ENCODE measurements around the gene ATP8B3. TPM values are rescaled to one million over a fixed set of nuclear protein-coding genes. Genes with fewer than 3 reads are reported as not detected.

The ATP8B3 gene
- total RNA-seq, 6 experiments from 2014 or later: 4.9 to 8.8 (median 7.6) TPM

- Mint-ChIP-seq H3K4me3 (no peak overlapping the region), H3K36me3 (ENCODE audit: low read depth) (peaks cover 8% of the 10 kb centered on the region), H3K27me3 (ENCODE audit: insufficient read depth) (peaks cover 4% of the 10 kb centered on the region), H3K27ac (no peak overlapping the region), H3K4me1 (ENCODE audit: low read depth) (peaks cover 24% of the 10 kb centered on the region), H3K9me3 (no peaks in the 10 kb centered on the region)
- TF ChIP-seq CTCF (IDR thresholded peaks at IDR 0.05): no peak
- no peak for DNase-seq
Observed at GRCh38 chr19:1845125-1845515, 33.0 kb upstream of the ATP8B3 start.

- no peak overlapping the region for H3K4me3 Mint-ChIP-seq
- H3K9me3 Mint-ChIP-seq: no peaks in the 10 kb centered on the region
- H3K27ac Mint-ChIP-seq: no peak overlapping the region
- peaks cover 20% of the 10 kb centered on the region for H3K4me1 Mint-ChIP-seq (ENCODE audit: low read depth)
- H3K36me3 Mint-ChIP-seq (ENCODE audit: low read depth): peaks cover 5% of the 10 kb centered on the region
- no peak for TF ChIP-seq CTCF (IDR thresholded peaks at IDR 0.05)
- H3K27me3 Mint-ChIP-seq (ENCODE audit: insufficient read depth): peaks cover 4% of the 10 kb centered on the region
- DNase-seq: no peak
Observed at GRCh38 chr19:1844513-1845124, 32.5 kb upstream of the ATP8B3 start.

- H3K27ac Mint-ChIP-seq: no peak overlapping the region
- H3K4me3 Mint-ChIP-seq: no peak overlapping the region
Observed at GRCh38 chr19:1843646-1844394, 31.7 kb upstream of the ATP8B3 start.

GRCh38 chr19:1843116-1843515 lies 31.0 kb upstream of the ATP8B3 start:
- DNase-seq: no peak
- H3K4me3 Mint-ChIP-seq: no peak overlapping the region
- peaks cover 4% of the 10 kb centered on the region for H3K27me3 Mint-ChIP-seq (ENCODE audit: insufficient read depth)
- H3K4me1 Mint-ChIP-seq (ENCODE audit: low read depth): peaks cover 20% of the 10 kb centered on the region
- peaks cover 5% of the 10 kb centered on the region for H3K36me3 Mint-ChIP-seq (ENCODE audit: low read depth)
- no peaks in the 10 kb centered on the region for H3K9me3 Mint-ChIP-seq
- no peak overlapping the region for H3K27ac Mint-ChIP-seq
- TF ChIP-seq CTCF (IDR thresholded peaks at IDR 0.05): no peak

More at GRCh38 chr19:1843646-1844394, 31.7 kb upstream of the ATP8B3 start:
- Mint-ChIP-seq H3K27me3 (ENCODE audit: insufficient read depth) (peaks cover 4% of the 10 kb centered on the region), H3K4me1 (ENCODE audit: low read depth) (peaks cover 20% of the 10 kb centered on the region), H3K36me3 (ENCODE audit: low read depth) (peaks cover 5% of the 10 kb centered on the region), H3K9me3 (no peaks in the 10 kb centered on the region)
- DNase-seq: no peak
- TF ChIP-seq CTCF (IDR thresholded peaks at IDR 0.05): peak; percentile 52

- Mint-ChIP-seq H3K9me3 (no peaks in the 10 kb centered on the region), H3K36me3 (ENCODE audit: low read depth) (peaks cover 5% of the 10 kb centered on the region), H3K4me3 (no peak overlapping the region), H3K27me3 (ENCODE audit: insufficient read depth) (peaks cover 1% of the 10 kb centered on the region; the same call in 1 of the 2 replicates), H3K4me1 (ENCODE audit: low read depth) (peaks cover 7% of the 10 kb centered on the region), H3K27ac (0 out of 2 replicates have a peak overlapping the region, but pooled peaks have one; percentile 26)
- DNase-seq: no peak
- no peak for TF ChIP-seq CTCF (IDR thresholded peaks at IDR 0.05)
Observed at GRCh38 chr19:1841209-1841924, 29.3 kb upstream of the ATP8B3 start.

Data from HFFc6 (cell line).